ENCODE data around the gene ARGLU1.

DNA sequence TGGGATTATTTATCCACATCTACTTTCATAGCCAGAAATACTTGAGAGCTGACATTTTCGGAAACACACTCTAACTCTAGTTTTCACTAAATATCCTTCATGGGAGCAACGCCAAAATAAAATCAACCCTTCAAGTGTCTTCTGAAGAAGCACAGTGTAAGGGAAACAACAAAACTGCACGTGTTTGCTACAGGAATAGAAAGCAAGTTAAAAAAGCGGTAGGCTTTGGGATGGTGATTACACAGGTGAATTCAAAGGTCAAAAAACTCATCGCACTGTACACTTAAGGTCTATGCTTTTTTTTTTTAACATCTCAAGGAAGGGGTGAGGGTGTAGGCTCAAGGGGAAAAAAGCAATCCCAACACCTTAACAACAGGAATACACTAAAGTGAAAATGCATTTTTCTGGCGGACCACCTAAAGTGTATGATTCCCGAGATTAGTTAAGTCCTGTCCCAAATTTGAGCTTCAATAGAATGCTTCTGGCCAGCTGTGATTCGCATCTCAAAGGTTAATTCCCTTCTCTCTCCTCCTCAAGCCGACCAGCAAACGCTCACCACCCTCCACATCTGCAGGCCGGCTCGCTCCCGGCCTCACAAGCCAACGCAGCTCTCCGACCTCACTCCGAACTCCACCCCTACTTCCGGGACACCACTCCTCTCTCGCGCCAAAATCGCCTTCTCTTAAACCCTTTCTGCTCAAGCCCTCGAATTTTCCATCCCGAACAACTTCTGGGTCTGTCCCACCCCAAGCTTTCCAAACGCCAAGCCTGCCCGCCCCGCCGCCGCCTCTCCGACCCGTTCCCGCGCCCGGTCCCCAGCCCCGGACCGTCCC lies 1.1 kb downstream of the ARGLU1 start:
- TF ChIP-seq, protein P1, sequence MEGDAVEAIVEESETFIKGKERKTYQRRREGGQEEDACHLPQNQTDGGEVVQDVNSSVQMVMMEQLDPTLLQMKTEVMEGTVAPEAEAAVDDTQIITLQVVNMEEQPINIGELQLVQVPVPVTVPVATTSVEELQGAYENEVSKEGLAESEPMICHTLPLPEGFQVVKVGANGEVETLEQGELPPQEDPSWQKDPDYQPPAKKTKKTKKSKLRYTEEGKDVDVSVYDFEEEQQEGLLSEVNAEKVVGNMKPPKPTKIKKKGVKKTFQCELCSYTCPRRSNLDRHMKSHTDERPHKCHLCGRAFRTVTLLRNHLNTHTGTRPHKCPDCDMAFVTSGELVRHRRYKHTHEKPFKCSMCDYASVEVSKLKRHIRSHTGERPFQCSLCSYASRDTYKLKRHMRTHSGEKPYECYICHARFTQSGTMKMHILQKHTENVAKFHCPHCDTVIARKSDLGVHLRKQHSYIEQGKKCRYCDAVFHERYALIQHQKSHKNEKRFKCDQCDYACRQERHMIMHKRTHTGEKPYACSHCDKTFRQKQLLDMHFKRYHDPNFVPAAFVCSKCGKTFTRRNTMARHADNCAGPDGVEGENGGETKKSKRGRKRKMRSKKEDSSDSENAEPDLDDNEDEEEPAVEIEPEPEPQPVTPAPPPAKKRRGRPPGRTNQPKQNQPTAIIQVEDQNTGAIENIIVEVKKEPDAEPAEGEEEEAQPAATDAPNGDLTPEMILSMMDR (IDR thresholded peaks at IDR 0.05), result no peak
- no peak for TF ChIP-seq EP300 (IDR thresholded peaks at IDR 0.05)
- peak in 1 of 2 donors; percentile 13 for TF ChIP-seq POLR2A (IDR thresholded peaks at IDR 0.05)
- no peak for TF ChIP-seq POLR2AphosphoS5 (IDR thresholded peaks at IDR 0.05)

Measured in suprapubic skin (tissue), 4 donors.